ENCODE results near the gene FOXS1. TPM values are rescaled to one million over a fixed set of nuclear protein-coding genes. Genes with fewer than 3 reads are reported as not detected.

Gene FOXS1
- total RNA-seq, 3 donors from 2014 or later = 0.60 TPM; not detected in 2

DNA sequence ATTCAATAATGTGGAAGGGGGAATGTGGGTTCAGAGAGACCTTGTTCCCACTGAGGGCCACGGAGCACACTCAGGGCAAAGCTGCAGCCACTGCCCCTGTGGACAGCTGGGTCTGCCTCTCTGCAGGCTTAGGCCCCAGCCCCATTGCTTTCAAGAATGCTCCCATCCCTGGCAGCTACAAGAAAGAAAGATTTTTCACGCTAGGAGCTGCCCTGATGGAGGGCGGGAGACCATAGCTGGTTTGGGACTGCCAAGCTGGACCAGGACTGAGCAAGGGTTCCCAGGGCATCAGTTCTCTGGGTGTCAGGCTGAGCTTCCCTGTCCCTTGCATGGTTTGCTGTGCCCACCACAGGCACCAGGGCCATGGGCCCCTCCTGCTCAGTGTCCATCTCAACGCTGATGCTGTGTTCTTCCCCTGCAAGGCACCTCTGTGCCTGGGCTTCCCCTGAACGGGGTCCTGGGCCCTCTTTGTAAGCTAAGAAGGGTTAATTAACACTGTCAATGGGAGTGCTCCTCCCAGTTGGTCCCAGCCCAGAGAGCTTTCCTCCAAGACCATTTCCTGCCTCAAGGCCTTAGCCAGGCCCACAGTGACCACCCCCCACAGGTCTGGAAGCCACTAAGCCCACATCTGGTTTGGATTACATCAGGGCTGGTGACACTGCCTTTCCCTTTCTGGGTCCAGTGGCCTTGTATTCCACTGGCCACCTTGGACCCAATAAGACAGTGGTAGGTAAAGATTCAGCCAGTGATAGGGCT is 8.4 kb downstream of the FOXS1 start:
- H3K36me3 ChIP-seq (ENCODE audit: low read depth) = no peaks in the 10 kb centered on the region
- intact Hi-C loops (cut with DNase I, micrococcal nuclease) = no loop called here
- no peak overlapping the region for H3K4me3 ChIP-seq
- no peak for TF ChIP-seq CTCF (IDR thresholded peaks at IDR 0.05)
- peaks cover 13% of the 10 kb centered on the region for H3K4me1 ChIP-seq (ENCODE audit: low read depth)
- DNase-seq (no peak), ATAC-seq (no peak)
- H3K9me3 ChIP-seq = no peaks in the 10 kb centered on the region

DNA sequence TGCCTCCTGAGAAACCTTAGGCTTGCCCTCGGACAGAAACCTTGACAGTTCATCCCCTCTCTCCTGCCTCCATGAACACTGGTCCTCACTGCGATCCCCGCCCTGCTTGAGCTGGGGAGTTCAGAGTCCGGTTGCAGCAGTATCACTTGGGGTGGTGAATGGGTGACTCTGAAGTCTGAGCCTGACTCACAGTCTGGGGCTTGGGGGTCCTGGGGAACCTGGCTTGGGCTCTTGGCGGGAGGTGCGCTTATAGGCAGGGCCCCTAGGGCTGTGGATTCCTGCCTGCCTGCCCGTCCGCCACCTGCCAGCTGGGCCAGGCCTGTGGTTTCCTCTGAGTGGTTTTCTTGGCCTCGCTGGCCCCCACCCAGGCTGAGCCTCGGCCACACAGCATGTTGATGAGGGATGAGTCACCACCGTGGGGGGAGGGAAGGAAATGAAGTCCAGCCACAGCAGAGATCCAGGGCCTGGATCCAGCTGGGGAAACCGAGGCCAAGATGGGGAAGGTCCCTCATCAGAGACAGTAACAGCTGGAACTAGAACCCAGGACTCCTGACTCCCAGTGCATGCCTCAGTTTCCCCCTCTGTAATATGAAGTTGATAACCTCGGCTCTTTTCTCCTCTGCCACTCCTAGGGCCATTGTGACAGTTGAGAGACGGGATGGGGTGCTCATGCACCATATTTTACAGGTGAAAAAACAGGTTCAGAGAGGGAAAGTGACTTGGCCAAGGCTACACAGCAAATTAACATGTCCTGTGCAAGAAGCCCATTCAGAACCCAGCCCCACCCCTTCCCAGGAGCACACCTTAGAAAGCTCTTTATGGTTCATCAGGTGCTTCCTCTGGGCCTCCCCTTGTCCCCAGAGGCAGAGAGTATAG is 9.2 kb downstream of the FOXS1 start:
- peak; percentile 75 for ATAC-seq
- peak; percentile 66 to 74 (median 73) for DNase-seq
- no peak for TF ChIP-seq CTCF (IDR thresholded peaks at IDR 0.05)
- no peaks in the 10 kb centered on the region for H3K9me3 ChIP-seq
- no peaks in the 10 kb centered on the region for H3K36me3 ChIP-seq (ENCODE audit: low read depth)
- intact Hi-C loops (cut with DNase I, micrococcal nuclease) = no loop called here
- H3K4me3 ChIP-seq = no peak overlapping the region
- peaks cover 13% of the 10 kb centered on the region for H3K4me1 ChIP-seq (ENCODE audit: low read depth)

DNA sequence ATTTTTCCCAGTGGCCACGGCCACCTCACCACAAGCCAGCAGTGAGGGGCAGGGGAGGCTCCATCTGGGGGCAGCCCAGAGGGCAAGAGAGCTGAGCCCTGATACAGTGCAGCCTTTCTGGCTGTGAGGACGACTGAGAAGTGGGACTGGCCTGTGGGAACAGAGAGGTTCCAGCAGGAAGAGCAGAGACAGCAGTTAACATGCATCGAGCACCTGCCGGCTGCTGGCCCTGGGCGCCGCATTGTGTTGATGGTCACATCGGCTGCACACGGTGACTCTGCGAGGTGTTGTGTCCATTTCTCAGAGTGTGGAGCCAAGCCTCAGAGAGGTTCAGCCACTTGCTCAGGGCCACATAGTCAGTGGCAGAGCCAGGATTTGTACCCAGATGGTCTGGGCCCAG is 9.8 kb downstream of the FOXS1 start:
- Histone ChIP-seq H3K9me3 (no peaks in the 10 kb centered on the region), H3K4me1 (ENCODE audit: low read depth) (peaks cover 13% of the 10 kb centered on the region), H3K4me3 (no peak overlapping the region), H3K36me3 (ENCODE audit: low read depth) (no peaks in the 10 kb centered on the region)
- no peak for TF ChIP-seq CTCF (IDR thresholded peaks at IDR 0.05)
- no peak for DNase-seq
- intact Hi-C loops (cut with DNase I, micrococcal nuclease) = no loop called here
- ATAC-seq = no peak

GRCh38 chr20:31833931-31834521 is 11.4 kb downstream of the FOXS1 start:
- ATAC-seq (no peak), DNase-seq (no peak)
- intact Hi-C loops (cut with DNase I, micrococcal nuclease) = no loop called here
- Histone ChIP-seq H3K9me3 (no peaks in the 10 kb centered on the region), H3K36me3 (ENCODE audit: low read depth) (no peaks in the 10 kb centered on the region), H3K4me3 (no peak overlapping the region), H3K4me1 (ENCODE audit: low read depth) (peaks cover 13% of the 10 kb centered on the region)
- no peak for TF ChIP-seq CTCF (IDR thresholded peaks at IDR 0.05)

DNA sequence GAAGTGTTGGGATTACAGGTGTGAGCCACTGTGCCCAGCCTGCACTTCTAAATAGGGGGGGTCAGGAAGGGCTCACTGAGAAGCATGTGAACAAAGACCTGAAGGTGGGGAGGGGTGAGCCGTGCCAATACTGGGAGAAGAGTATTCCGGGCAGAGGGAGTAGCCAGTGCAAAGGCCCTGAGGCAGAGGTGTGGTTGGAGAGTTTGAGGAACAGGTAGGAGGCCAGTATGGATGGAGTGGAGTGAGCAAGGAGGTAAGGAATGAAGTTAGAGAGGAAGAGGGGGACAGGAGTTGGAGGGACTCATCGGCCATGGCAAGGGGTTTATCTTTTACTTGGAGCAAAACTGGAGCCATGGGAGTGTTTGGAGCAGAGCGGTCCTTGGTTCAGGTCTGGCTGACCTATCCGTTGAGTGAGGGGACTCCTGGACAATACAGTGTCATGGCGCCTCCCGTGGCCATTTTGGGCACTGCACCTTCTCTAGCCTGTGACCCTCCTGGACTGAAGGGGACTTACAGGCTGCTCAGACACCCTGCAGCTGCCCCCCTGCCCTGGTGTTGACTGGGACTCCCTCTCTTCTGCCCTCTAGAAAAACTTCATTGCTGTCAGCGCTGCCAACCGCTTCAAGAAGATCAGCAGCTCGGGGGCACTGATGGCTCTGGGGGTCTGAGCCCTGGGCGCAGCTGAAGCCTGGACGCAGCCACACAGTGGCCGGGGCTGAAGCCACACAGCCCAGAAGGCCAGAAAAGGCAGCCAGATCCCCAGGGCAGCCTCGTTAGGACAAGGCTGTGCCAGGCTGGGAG is 12.1 kb downstream of the FOXS1 start:
- Histone ChIP-seq H3K4me3 (no peak overlapping the region), H3K9me3 (no peaks in the 10 kb centered on the region), H3K36me3 (ENCODE audit: low read depth) (no peaks in the 10 kb centered on the region), H3K4me1 (ENCODE audit: low read depth) (peaks cover 13% of the 10 kb centered on the region)
- DNase-seq (peak in 2 of 3 donors; percentile 68 to 76), ATAC-seq (peak; percentile 57)
- peak; percentile 52 for TF ChIP-seq CTCF (IDR thresholded peaks at IDR 0.05)
- intact Hi-C loops (cut with DNase I, micrococcal nuclease) = no loop called here

Data from mucosa of descending colon (tissue), 3 donors.